GM23338 (cell line): ENCODE results near the gene ADGRD2. TPM values are rescaled to one million over a fixed set of nuclear protein-coding genes. Genes with fewer than 3 reads are reported as not detected.

Experiments used
- ATAC-seq: fragments of 200-7000 bp; cut with Tn5 transposase; 3 replicates; pipeline ENCODE4 v1.9.1; 2020
- DNase-seq: peaks from one replicate; pipeline ENCODE4 v3.0.0-alpha.2; 2015; ENCODE audit warnings: low spot score
- H2AFZ ChIP-seq: fragments of 200-600 bp; sonication (generic); 2 replicates; pipeline ENCODE4 v1.8.0; 2016; ENCODE audit warnings: antibody characterized with exemption, mild to moderate bottlenecking, moderate library complexity
- H3F3A ChIP-seq: fragments of 200-600 bp; sonication (generic); replicated peaks from 2 replicates; pipeline ENCODE4 v1.8.0; 2017; ENCODE audit warnings: antibody characterized with exemption, mixed run types, low read depth
- H3K27ac ChIP-seq: fragments of 200-600 bp; sonication (generic); 2 replicates; pipeline ENCODE4 v1.6.1; 2016; ENCODE audit warnings: low read depth
- H3K27me3 ChIP-seq: fragments of 200-600 bp; sonication (generic); 2 replicates; pipeline ENCODE4 v1.8.0; 2016; ENCODE audit warnings: mild to moderate bottlenecking, mixed run types, moderate library complexity; ENCODE audit not compliant: insufficient read depth
- H3K36me3 ChIP-seq: fragments of 200-600 bp; sonication (generic); 2 replicates; pipeline ENCODE4 v1.8.0; 2016; ENCODE audit warnings: mild to moderate bottlenecking; ENCODE audit not compliant: insufficient read depth
- H3K4me1 ChIP-seq: fragments of 200-600 bp; sonication (generic); 2 replicates; pipeline ENCODE4 v1.8.0; 2016; ENCODE audit warnings: mild to moderate bottlenecking, moderate library complexity; ENCODE audit not compliant: insufficient read depth
- H3K4me2 ChIP-seq: fragments of 200-600 bp; sonication (generic); 2 replicates; pipeline ENCODE4 v1.7.1; 2017; ENCODE audit warnings: mixed run types
- H3K4me3 ChIP-seq: fragments of 200-600 bp; sonication (generic); 2 replicates; pipeline ENCODE4 v1.6.1; 2016; ENCODE audit warnings: mixed run types
- H3K79me2 ChIP-seq: fragments of 200-600 bp; sonication (generic); replicated peaks from 2 replicates; pipeline ENCODE4 v1.8.0; 2017; ENCODE audit warnings: mild to moderate bottlenecking; ENCODE audit not compliant: insufficient read depth
- H3K9me2 ChIP-seq: fragments of 200-600 bp; sonication (generic); 2 replicates; pipeline ENCODE4 v1.8.0; 2017; ENCODE audit not compliant: insufficient read depth
- H4K20me1 ChIP-seq: fragments of 200-600 bp; sonication (generic); replicated peaks from 2 replicates; pipeline ENCODE4 v1.8.0; 2017; ENCODE audit warnings: mild to moderate bottlenecking; ENCODE audit not compliant: insufficient read depth
- H3K27ac Mint-ChIP-seq: 2 replicates; pipeline ENCODE4 v1.8.0; 2020; ENCODE audit warnings: inconsistent platforms, mild to moderate bottlenecking, moderate library complexity, mixed read lengths
- H3K27me3 Mint-ChIP-seq: 3 replicates; pipeline ENCODE4 v1.8.0; 2022; ENCODE audit warnings: low read depth, mild to moderate bottlenecking, moderate library complexity, mixed read lengths, inconsistent platforms; ENCODE audit not compliant: insufficient read depth, poor library complexity
- H3K36me3 Mint-ChIP-seq: 3 replicates; pipeline ENCODE4 v1.8.0; 2021; ENCODE audit warnings: low read depth, mild to moderate bottlenecking, inconsistent platforms, moderate library complexity, mixed read lengths
- H3K4me1 Mint-ChIP-seq: 3 replicates; pipeline ENCODE4 v1.8.0; 2020; ENCODE audit warnings: mild to moderate bottlenecking, inconsistent platforms, mixed read lengths
- H3K4me3 Mint-ChIP-seq: 3 replicates; pipeline ENCODE4 v1.8.0; 2021; ENCODE audit warnings: moderate library complexity, mild to moderate bottlenecking, inconsistent platforms, mixed read lengths
- H3K9me3 Mint-ChIP-seq: 3 replicates; pipeline ENCODE4 v1.8.0; 2020; ENCODE audit warnings: moderate library complexity, mild to moderate bottlenecking, inconsistent platforms, mixed read lengths
- CREB1 ChIP-seq: fragments of 250-450 bp; sonication (Bioruptor Pico); IDR thresholded peaks from 2 replicates; pipeline ENCODE4 v1.5.0; 2020; ENCODE audit warnings: low read depth, mild to moderate bottlenecking, moderate library complexity
- CTCF ChIP-seq, 2 experiments: fragments of 200-600 bp in 1 of 2; sonication (generic) in 1 of 2; conservative IDR thresholded peaks; 2 replicates each; pipeline versions ENCODE4 v1.5.1 to v1.6.1; 2016 to 2017; ENCODE audit warnings: antibody characterized with exemption in 2 of 2, low read depth in 2 of 2, mild to moderate bottlenecking in 2 of 2, moderate library complexity in 1 of 2
- ETS1 ChIP-seq: IDR thresholded peaks from 2 replicates; pipeline ENCODE4 v1.6.1; 2016; ENCODE audit warnings: antibody characterized with exemption
- EZH2 ChIP-seq: fragments of 200-600 bp; sonication (generic); IDR thresholded peaks from one replicate; pipeline ENCODE4 v1.8.0; 2017; ENCODE audit warnings: antibody characterized with exemption, mild to moderate bottlenecking, low read depth; ENCODE audit not compliant: unreplicated experiment
- EZH2phosphoT487 ChIP-seq: fragments of 200-600 bp; sonication (generic); IDR thresholded peaks from one replicate; pipeline ENCODE4 v1.8.1; 2018; ENCODE audit warnings: antibody characterized with exemption; ENCODE audit not compliant: unreplicated experiment
- JUNB ChIP-seq: IDR thresholded peaks from one replicate; pipeline ENCODE4 v1.6.1; 2016; ENCODE audit warnings: antibody characterized with exemption; ENCODE audit not compliant: unreplicated experiment
- NANOG ChIP-seq: IDR thresholded peaks from 2 replicates; pipeline ENCODE4 v1.6.1; 2016; ENCODE audit warnings: antibody characterized with exemption, borderline replicate concordance
- POLR2AphosphoS5 ChIP-seq: IDR thresholded peaks from 2 replicates; pipeline ENCODE4 v1.6.1; 2016; ENCODE audit warnings: antibody characterized with exemption, low read depth
- REST ChIP-seq: IDR thresholded peaks from one replicate; pipeline ENCODE4 v1.6.1; 2018; ENCODE audit warnings: antibody characterized with exemption; ENCODE audit not compliant: unreplicated experiment
- STAT1 ChIP-seq: IDR thresholded peaks from one replicate; pipeline ENCODE4 v1.6.1; 2016; ENCODE audit warnings: antibody characterized with exemption; ENCODE audit not compliant: unreplicated experiment
- ZNF114 ChIP-seq: fragments of 250-450 bp; sonication (Bioruptor Pico); IDR thresholded peaks from 2 replicates; pipeline ENCODE4 v1.5.0; 2020; ENCODE audit warnings: mild to moderate bottlenecking, moderate library complexity
- ZNF331 ChIP-seq: fragments of 250-450 bp; sonication (Bioruptor Pico); IDR thresholded peaks from 2 replicates; pipeline ENCODE4 v1.5.0; 2020; ENCODE audit warnings: low read depth, mild to moderate bottlenecking, moderate library complexity
- long read RNA-seq: library from polyadenylated mRNA; unstranded; transcript quantifications from one replicate; pipeline ENCODE4 v2.0.0, GENCODE V29; 2020; ENCODE audit not compliant: unreplicated experiment
- polyA plus RNA-seq: library from polyadenylated mRNA; unstranded; fragments of >200 nt; fragmentation: Nextera tagmentation; extraction: Ambion mirVana; gene quantifications from 2 replicates; pipeline ENCODE4 v1.2.1, GENCODE V29; 2016
- total RNA-seq: library from RNA; depleted of rRNA; stranded (reverse); fragments of >200 nt; shearing (Covaris generic); gene quantifications from 2 replicates; pipeline ENCODE4 v1.2.3, GENCODE V29; 2014; rRNA removed

ADGRD2 gene
- total RNA-seq (0.45 TPM in 1 of 2 replicates, not detected in the other), polyA plus RNA-seq (0.78 and 0.89 TPM in 2 replicates)
- long read RNA-seq = 0 reads

GRCh38 chr9:124450241-124450924 is at the start of gene ADGRD2:
Gene ADGRD2, plus strand, starts transcription at chr9:124450451. Its CDS starts 1,216 bp downstream, at chr9:124451667.
- DNase-seq = peak; percentile 94
- TF ChIP-seq REST (no peak), NANOG (no peak), EZH2 (no peak), ZNF114 (CRISPR knock-in tag) (no peak), EZH2phosphoT487 (no peak), STAT1 (no peak), CTCF (conservative IDR thresholded peaks at IDR 0.05; ENCODE audit: low read depth in 2 of 2) (peak in 1 of 2 experiments; percentile 12; a peak in 1 of 4 replicates), CREB1 (CRISPR knock-in tag) (no peak), POLR2AphosphoS5 (peak; percentile 89), ZNF331 (CRISPR knock-in tag) (no peak), ETS1 (no peak), JUNB (no peak)
- H3F3A ChIP-seq = 0 out of 2 replicates have a peak, but pooled peaks cover 9% of the 10 kb centered on the region
- no peaks in the 10 kb centered on the region for H3K79me2 ChIP-seq
- H3K4me1 Mint-ChIP-seq = peaks cover 16% of the 10 kb centered on the region
- no peak within 1 kb of the TSS for H3K27ac Mint-ChIP-seq
- 0 out of 2 replicates have a peak, but pooled peaks cover 8% of the 10 kb centered on the region for H3K4me1 ChIP-seq
- H3K9me3 Mint-ChIP-seq = no peaks in the 10 kb centered on the region; the same call in 2 of the 3 replicates
- peak; percentile 84 for ATAC-seq
- peak within 1 kb of the TSS; percentile 74 for H3K4me3 Mint-ChIP-seq
- H3K27ac ChIP-seq = no peak within 1 kb of the TSS
- peak within 1 kb of the TSS; percentile 67 for H3K4me3 ChIP-seq
- H3K27me3 ChIP-seq = peaks cover 27% of the 10 kb centered on the region
- H3K27me3 Mint-ChIP-seq = peaks cover 30% of the 10 kb centered on the region
- H2AFZ ChIP-seq = peak within 1 kb of the TSS; percentile 93
- H3K4me2 ChIP-seq = peak within 1 kb of the TSS; percentile 92
- no peaks in the 10 kb centered on the region for H4K20me1 ChIP-seq
- H3K9me2 ChIP-seq = no peaks in the 10 kb centered on the region
- no peaks in the 10 kb centered on the region for H3K36me3 Mint-ChIP-seq
- no peaks in the 10 kb centered on the region for H3K36me3 ChIP-seq
